GM12878 (cell line): ENCODE data around the gene EPO.

Experiments
- ASH2L ChIP-seq: fragments of 300-600, 200-600 bp; sonication (generic); IDR thresholded peaks from 2 replicates; pipeline ENCODE4 v1.6.1; 2017; ENCODE audit warnings: low read depth, mild to moderate bottlenecking, borderline replicate concordance
- BMI1 ChIP-seq: fragments of 450-650 bp; IDR thresholded peaks from 2 replicates; pipeline ENCODE4 v1.6.1; 2016; ENCODE audit warnings: mild to moderate bottlenecking, moderate library complexity, borderline replicate concordance
- CHD1 ChIP-seq: IDR thresholded peaks from 2 replicates; pipeline ENCODE4 v1.6.1; 2012; ENCODE audit warnings: low read depth, low read length, improper control_type of control experiment
- CTCF ChIP-seq, 3 experiments: IDR thresholded peaks in 2 of 3; conservative IDR thresholded peaks in 1 of 3; 2 replicates each; pipeline ENCODE4 v1.5.1; 2011; ENCODE audit warnings: low read depth in 3 of 3, low read length in 3 of 3, mild to moderate bottlenecking in 3 of 3, control low read depth in 2 of 3, moderate library complexity in 2 of 3, inconsistent platforms in 1 of 3, mixed read lengths in 1 of 3; ENCODE audit not compliant: control insufficient read depth in 2 of 3, insufficient read depth in 1 of 3; ENCODE audit errors: extremely low read depth in 1 of 3
- EZH2 ChIP-seq: IDR thresholded peaks from 2 replicates; pipeline ENCODE4 v1.6.1; 2012; ENCODE audit warnings: low read depth, mild to moderate bottlenecking, control low read depth, inconsistent platforms, low read length, borderline replicate concordance; ENCODE audit not compliant: control insufficient read depth
- MEF2B ChIP-seq: fragments of 450-650 bp; IDR thresholded peaks from 2 replicates; pipeline ENCODE4 v1.6.1; 2018; ENCODE audit warnings: mild to moderate bottlenecking, moderate library complexity; ENCODE audit not compliant: partially characterized antibody, poor library complexity, severe bottlenecking
- NFIC ChIP-seq: IDR thresholded peaks from 2 replicates; pipeline ENCODE4 v1.6.1; 2012; ENCODE audit warnings: low read depth, mild to moderate bottlenecking, inconsistent platforms, low read length, moderate library complexity
- POLR2A ChIP-seq: IDR thresholded peaks from 2 replicates; pipeline ENCODE4 v1.6.1; 2011; ENCODE audit warnings: low read depth, mild to moderate bottlenecking, low read length
- RCOR1 ChIP-seq: conservative IDR thresholded peaks from 2 replicates; pipeline ENCODE4 v1.6.1; 2012; ENCODE audit warnings: low read depth, low read length, improper control_type of control experiment
- ZBTB11 ChIP-seq: fragments of 450-650 bp; formaldehyde crosslinking; IDR thresholded peaks from 2 replicates; pipeline ENCODE4 v1.5.0; 2022; ENCODE audit warnings: mild to moderate bottlenecking, missing genetic modification characterization
- ZBTB33 ChIP-seq: fragments of 450-650 bp; IDR thresholded peaks from 2 replicates; pipeline ENCODE4 v1.6.1; 2017; ENCODE audit warnings: mild to moderate bottlenecking
- ZNF687 ChIP-seq: fragments of 450-650 bp; IDR thresholded peaks from 2 replicates; pipeline ENCODE4 v1.6.1; 2017; ENCODE audit warnings: mild to moderate bottlenecking, moderate library complexity

- TF ChIP-seq NFIC (no peak), BMI1 (no peak), ZBTB33 (no peak), POLR2A (no peak), CTCF (IDR thresholded peaks at IDR 0.05 in 2 of 3, conservative IDR thresholded peaks at IDR 0.05 in 1 of 3; ENCODE audit: control insufficient read depth in 2 of 3, extremely low read depth in 1 of 3, insufficient read depth in 1 of 3, low read depth in 3 of 3, low read length in 3 of 3) (no peak), EZH2 (no peak), RCOR1 (no peak), MEF2B (no peak), ASH2L (no peak), CHD1 (no peak), ZBTB11 (no peak), ZNF687 (no peak)
Observed at GRCh38 chr7:100682228-100682741, 38.0 kb upstream of the EPO start.
